OCI-M1 (cell line): Measurements from ENCODE around the gene DENND1A.

ENCODE experiments used
- DNase-seq: peaks from one replicate; lab custom pipeline; 2025; lab: John Stamatoyannopoulos, UW

Gene DENND1A

DNA sequence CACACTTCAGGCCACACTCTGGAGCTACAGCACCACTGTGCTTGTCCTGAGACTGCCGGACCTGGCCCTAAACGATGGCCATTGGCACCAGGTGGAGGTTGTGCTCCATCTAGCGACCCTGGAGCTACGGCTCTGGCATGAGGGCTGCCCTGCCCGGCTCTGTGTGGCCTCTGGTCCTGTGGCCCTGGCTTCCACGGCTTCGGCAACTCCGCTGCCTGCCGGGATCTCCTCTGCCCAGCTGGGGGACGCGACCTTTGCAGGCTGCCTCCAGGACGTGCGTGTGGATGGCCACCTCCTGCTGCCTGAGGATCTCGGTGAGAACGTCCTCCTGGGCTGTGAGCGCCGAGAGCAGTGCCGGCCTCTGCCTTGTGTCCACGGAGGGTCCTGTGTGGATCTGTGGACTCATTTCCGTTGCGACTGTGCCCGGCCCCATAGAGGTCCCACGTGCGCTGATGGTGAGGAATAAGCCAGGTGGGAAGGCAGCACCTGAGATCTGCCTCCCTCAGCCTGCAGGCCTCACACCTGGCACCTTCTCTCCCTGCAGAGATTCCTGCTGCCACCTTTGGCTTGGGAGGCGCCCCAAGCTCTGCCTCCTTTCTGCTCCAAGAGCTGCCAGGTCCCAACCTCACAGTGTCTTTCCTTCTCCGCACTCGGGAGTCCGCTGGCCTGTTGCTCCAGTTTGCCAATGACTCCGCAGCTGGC is 559.2 kb downstream of the DENND1A start:
- no peak for DNase-seq

GRCh38 chr9:123370108-123370507 is 559.8 kb downstream of the DENND1A start:
- no peak for DNase-seq

- DNase-seq, result no peak
These were observed 560.6 kb downstream of the DENND1A start for GRCh38 chr9:123369296-123369695.

- DNase-seq, result no peak
These were observed 561.3 kb downstream of the DENND1A start for GRCh38 chr9:123368536-123369153.

GRCh38 chr9:123368023-123368422 is 561.9 kb downstream of the DENND1A start:
- no peak for DNase-seq

DNA sequence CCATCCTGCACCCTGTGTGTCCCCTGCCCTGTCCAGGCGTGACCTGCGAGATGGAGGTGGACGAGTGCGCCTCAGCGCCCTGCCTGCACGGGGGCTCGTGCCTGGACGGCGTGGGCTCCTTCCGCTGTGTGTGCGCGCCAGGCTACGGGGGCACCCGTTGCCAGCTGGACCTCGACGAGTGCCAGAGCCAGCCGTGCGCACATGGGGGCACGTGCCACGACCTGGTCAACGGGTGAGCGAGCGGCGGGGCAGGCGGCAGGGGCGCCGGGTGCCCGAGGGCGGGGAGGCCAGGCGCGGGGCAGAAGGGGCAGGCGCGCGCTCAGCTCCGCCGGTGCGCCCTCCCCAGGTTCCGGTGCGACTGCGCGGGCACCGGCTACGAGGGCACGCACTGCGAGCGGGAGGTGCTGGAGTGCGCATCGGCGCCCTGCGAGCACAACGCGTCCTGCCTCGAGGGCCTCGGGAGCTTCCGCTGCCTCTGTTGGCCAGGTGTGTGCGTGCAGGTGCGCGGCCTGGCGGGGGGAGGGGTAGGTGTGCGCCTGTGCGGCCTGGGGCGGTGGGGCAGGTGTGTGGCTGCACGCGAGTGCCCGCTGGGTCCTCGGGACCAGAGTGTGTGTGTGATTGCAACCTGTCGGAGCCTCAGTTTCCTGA is 563.9 kb downstream of the DENND1A start:
- no peak for DNase-seq

GRCh38 chr9:123365287-123365880 is 564.5 kb downstream of the DENND1A start:
- DNase-seq, result peak; percentile 42

GRCh38 chr9:123364241-123364824 is 565.6 kb downstream of the DENND1A start:
- no peak for DNase-seq

- DNase-seq, result no peak
These were observed 567.1 kb downstream of the DENND1A start for GRCh38 chr9:123362856-123363255.

- DNase-seq, result no peak
These were observed 568.0 kb downstream of the DENND1A start for GRCh38 chr9:123361731-123362510.

DNA sequence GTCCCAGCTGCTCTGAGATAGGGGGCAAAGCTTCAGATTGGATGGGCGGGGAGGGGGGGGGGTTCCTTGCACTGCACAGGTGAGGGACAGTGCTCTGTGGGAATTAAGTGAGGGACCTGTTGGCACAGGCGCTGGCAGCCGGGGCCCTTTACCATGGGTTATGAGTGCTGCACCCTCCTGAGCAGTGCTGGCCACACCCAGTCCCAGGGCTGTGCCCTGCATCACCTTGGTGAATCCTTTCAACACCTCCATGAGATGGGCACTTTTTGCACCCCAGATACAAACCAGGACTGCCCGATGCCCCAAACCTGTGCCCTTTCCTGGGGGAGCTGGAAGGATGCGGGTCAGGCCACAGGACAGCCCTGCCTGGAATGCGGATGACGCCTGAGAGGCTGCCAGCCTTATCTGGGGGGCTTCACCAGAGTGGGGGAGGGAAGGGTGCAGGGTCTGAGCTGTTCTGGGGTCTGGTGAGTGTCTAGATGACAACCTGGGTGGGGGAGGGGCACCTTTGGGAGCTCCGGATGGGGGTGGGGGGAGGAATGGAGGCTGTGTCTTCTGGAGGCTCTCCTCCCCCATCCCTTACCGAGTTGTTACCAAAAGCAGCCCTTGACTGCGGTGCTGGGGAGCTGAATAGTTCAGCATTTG is 568.7 kb downstream of the DENND1A start:
- peak; percentile 9 for DNase-seq

- peak; percentile 98 for DNase-seq
These were observed 569.5 kb downstream of the DENND1A start for GRCh38 chr9:123360161-123361085.

GRCh38 chr9:123359546-123359945 is 570.4 kb downstream of the DENND1A start:
- no peak for DNase-seq

DNA sequence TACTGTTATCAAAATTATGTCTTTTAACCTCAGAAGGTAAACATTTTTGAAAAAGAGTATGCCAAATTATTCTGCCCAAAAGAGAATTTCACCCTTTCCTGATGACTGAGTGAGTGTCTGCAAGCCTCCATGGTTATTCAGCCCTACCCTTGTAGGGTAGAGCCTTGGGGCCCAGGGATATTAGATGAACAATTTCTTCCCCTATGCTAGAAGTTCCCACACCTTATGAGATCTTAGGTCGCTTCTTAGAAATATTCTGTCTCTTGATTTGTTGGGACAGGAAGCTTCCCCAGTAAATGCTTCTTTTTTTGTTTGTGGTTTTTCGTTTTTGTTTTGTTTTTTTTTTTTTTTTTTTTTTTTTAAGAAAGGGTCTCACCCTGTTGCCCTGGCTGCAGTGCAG is 570.8 kb downstream of the DENND1A start:
- DNase-seq, result peak; percentile 28

DNA sequence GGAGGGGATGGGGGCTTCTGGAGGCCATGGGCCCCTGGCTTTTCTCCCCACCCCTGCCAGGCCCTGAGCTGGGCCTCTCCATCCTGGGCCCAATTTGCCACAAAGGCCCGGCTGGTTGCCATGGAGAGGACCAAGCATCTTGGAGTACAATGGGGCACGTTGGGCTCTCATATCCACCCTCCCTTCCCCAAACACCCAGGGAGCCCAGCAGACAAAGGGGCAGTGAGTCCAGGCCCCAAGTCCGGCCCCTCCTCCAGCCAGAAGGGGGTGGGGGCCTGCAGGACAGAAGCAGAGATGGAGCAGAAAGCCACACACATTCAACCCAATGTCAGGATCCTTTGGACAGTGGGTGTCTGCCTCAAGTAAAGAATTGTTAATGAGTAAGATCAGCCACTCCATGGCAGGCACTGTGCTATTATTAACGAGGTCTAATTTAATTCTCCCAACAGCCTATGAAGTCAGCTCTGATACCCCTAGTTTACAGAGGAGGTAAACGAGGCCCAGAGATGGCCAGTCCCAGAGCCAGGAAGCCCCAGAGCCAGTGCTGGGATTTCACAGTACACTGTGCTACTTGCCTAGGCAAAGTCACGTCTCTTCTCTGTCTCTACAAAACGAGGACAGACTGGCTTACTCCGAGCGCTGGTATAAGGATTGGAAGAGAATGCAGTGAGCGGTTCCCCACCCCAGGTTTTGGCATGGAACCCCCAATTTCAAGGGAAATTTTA is 571.6 kb downstream of the DENND1A start:
- no peak for DNase-seq

DNA sequence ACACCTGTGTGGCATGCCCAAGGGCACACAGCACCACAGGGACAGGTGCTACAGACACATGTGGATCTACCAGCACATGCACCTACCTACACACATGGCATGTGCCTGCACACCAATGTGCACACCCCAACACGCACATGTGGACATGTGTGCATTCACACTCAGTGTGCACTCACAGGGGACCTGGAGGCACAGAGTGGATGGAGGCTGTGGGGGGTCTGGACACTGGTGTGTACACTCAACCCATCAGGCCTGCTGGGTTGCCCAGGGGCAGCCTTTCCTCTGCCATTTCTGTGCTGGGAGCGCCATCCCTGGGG is 572.2 kb downstream of the DENND1A start:
- DNase-seq, result no peak

GRCh38 chr9:123356851-123357742 is 572.8 kb downstream of the DENND1A start:
- DNase-seq, result no peak

GRCh38 chr9:123355761-123356431 is 574.0 kb downstream of the DENND1A start, which contains the start of gene CRB2:
Gene CRB2, plus strand, starts transcription at chr9:123356197. Its CDS starts 64 bp downstream, at chr9:123356261.
- DNase-seq, result peak; percentile 62
